A673 (cell line): Measurements from ENCODE around the gene EPB41. TPM values are rescaled to one million over a fixed set of nuclear protein-coding genes. Genes with fewer than 3 reads are reported as not detected.
A peak's percentile ranks its signal among the peaks of the same experiment; 100 is the strongest.

ENCODE experiments used
- BruUV-seq: library from RNA; stranded (reverse); fragments of 400-500 nt; replicated peaks from 2 replicates; lab custom pipeline; 2021; lab: Mats Ljungman, UMichigan
- CTCF ChIA-PET: fragments of 300-600 bp; sonication (Branson Sonifier 250); formaldehyde crosslinking; loops from one replicate; lab custom pipeline; 2022; ENCODE audit warnings: antibody characterized with exemption; lab: Charles Lee
- POLR2A ChIA-PET: fragments of 300-600 bp; sonication (Branson Sonifier 250); formaldehyde crosslinking; loops from one replicate; lab custom pipeline; 2022; ENCODE audit warnings: antibody characterized with exemption; ENCODE audit not compliant: low non-redundant PET; lab: Charles Lee
- DNase-seq: peaks from one replicate; pipeline ENCODE4 v3.0.0-alpha.2; 2015; ENCODE audit warnings: low spot score
- H3K27ac ChIP-seq: fragments of 200-600 bp; sonication (generic); 2 replicates; pipeline ENCODE4 v1.5.1; 2016; ENCODE audit warnings: mixed run types, low read depth, mild to moderate bottlenecking, mixed read lengths, antibody characterized with exemption, low read length; ENCODE audit not compliant: poor library complexity, severe bottlenecking
- H3K27me3 ChIP-seq: fragments of 200-600 bp; sonication (generic); replicated peaks from 2 replicates; pipeline ENCODE4 v1.6.1; 2017; ENCODE audit warnings: mixed run types, low read depth, mild to moderate bottlenecking, mixed read lengths, antibody characterized with exemption, low read length; ENCODE audit not compliant: insufficient read depth, poor library complexity
- H3K36me3 ChIP-seq: fragments of 200-600 bp; sonication (generic); 2 replicates; pipeline ENCODE4 v1.6.1; 2016; ENCODE audit warnings: mixed run types, mild to moderate bottlenecking, mixed read lengths, antibody characterized with exemption, low read length; ENCODE audit not compliant: insufficient read depth, poor library complexity, severe bottlenecking
- H3K4me1 ChIP-seq: fragments of 200-600 bp; sonication (generic); 2 replicates; pipeline ENCODE4 v1.6.1; 2017; ENCODE audit warnings: mixed run types, mild to moderate bottlenecking, mixed read lengths, antibody characterized with exemption, low read length; ENCODE audit not compliant: insufficient read depth, poor library complexity, severe bottlenecking
- H3K4me3 ChIP-seq: fragments of 200-600 bp; sonication (generic); 2 replicates; pipeline ENCODE4 v1.5.1; 2016; ENCODE audit warnings: low read depth, mixed run types, mild to moderate bottlenecking, mixed read lengths, low read length; ENCODE audit not compliant: poor library complexity, severe bottlenecking
- H3K9me3 ChIP-seq: fragments of 200-600 bp; sonication (generic); 2 replicates; pipeline ENCODE4 v1.6.1; 2016; ENCODE audit warnings: mixed run types, low read depth, mild to moderate bottlenecking, mixed read lengths, antibody characterized with exemption, low read length; ENCODE audit not compliant: poor library complexity, severe bottlenecking
- EZH2 ChIP-seq: fragments of 200-600 bp; sonication (generic); IDR thresholded peaks from 2 replicates; pipeline ENCODE4 v1.6.1; 2017; ENCODE audit warnings: borderline replicate concordance, low read depth, mild to moderate bottlenecking, mixed read lengths, antibody characterized with exemption, low read length; ENCODE audit not compliant: poor library complexity, severe bottlenecking
- intact Hi-C: fragments of 100-400 bp; cut with micrococcal nuclease; formaldehyde crosslinking; loops from one replicate; pipeline ENCODE4 v1.10.0; 2022; ENCODE audit not compliant: unreplicated experiment
- total RNA-seq: library from RNA; stranded (reverse); gene quantifications from 2 replicates; pipeline ENCODE4 v1.2.3, GENCODE V29; 2021
- TF ChIP-seq, protein P1 (sequence below): fragments of 300-800, 200-600 bp; sonication (generic); conservative IDR thresholded peaks from 2 replicates; pipeline ENCODE4 v1.5.1; 2017; ENCODE audit warnings: low read depth, mild to moderate bottlenecking, antibody characterized with exemption, low read length, moderate library complexity, mixed read lengths

Gene EPB41
- total RNA-seq, 1 experiment from 2014 or later: 337 TPM

DNA sequence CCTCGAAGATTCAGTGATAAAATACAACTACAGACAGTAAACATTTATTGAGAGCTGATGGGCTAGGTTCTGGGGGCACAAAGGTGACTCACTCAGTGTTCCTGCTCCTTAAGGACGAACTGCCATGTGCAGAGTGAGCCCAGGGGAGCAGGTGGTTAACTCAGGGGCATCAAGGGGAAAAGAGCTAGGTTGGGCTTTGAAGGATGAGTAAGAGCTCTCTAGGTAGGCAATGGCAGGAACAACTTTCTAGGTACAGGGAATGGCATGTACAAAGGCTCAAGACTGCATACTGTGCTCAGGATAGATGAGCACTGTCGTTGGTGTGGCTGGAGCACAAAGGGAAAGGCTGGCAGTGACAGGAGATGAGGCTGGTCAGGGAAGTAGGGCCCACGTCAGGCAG lies 16.6 kb upstream of the EPB41 start:
- no peak for DNase-seq
- Histone ChIP-seq H3K4me3 (peak overlapping the region; percentile 7), H3K9me3 (no peaks in the 10 kb centered on the region), H3K27ac (peak overlapping the region; percentile 75), H3K36me3 (peaks cover 23% of the 10 kb centered on the region), H3K4me1 (peaks cover 62% of the 10 kb centered on the region), H3K27me3 (no peaks in the 10 kb centered on the region)
- ChIA-PET CTCF (interaction anchor here (1.3 kb wide), 1 partner anchor 17 kb away, joined by 3 read pairs; the partner anchor contains the start of gene EPB41), POLR2A (no interaction called here)
- TF ChIP-seq, protein P1, sequence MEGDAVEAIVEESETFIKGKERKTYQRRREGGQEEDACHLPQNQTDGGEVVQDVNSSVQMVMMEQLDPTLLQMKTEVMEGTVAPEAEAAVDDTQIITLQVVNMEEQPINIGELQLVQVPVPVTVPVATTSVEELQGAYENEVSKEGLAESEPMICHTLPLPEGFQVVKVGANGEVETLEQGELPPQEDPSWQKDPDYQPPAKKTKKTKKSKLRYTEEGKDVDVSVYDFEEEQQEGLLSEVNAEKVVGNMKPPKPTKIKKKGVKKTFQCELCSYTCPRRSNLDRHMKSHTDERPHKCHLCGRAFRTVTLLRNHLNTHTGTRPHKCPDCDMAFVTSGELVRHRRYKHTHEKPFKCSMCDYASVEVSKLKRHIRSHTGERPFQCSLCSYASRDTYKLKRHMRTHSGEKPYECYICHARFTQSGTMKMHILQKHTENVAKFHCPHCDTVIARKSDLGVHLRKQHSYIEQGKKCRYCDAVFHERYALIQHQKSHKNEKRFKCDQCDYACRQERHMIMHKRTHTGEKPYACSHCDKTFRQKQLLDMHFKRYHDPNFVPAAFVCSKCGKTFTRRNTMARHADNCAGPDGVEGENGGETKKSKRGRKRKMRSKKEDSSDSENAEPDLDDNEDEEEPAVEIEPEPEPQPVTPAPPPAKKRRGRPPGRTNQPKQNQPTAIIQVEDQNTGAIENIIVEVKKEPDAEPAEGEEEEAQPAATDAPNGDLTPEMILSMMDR: no peak
- no peak for TF ChIP-seq EZH2
- TSS peak; percentile 89 for BruUV-seq
- intact Hi-C loops: loop anchor here (5.0 kb wide), 1 partner anchor 225 kb away; the partner anchor contains the start of gene TMEM200B

DNA sequence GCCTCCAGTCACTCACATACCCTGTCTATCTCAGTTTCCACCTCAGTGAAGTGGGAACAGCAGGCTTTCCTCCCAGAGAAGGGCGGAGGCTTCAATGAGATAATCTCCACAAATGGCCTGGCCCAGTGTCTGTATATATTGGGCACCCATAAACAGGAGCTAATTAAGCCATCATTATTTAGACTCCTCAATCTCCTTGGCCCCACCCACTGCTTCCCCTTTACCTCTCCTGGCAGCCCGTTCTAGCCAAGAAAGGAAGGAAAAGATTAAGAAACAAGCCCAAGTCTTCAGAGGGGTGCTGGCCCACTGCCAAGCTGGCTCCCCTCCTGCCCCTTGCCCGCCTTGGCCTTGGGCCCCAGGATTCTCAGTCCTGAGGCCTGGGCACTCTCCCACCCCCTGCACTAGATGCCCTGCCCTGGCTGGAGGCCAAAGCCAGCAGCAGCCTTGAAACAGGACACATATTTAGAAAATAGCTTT lies 15.9 kb upstream of the EPB41 start:
- TF ChIP-seq, protein P1: no peak
- TF ChIP-seq EZH2: no peak
- Histone ChIP-seq H3K4me3 (peak overlapping the region; percentile 7), H3K27me3 (no peaks in the 10 kb centered on the region), H3K4me1 (peaks cover 59% of the 10 kb centered on the region), H3K27ac (peak overlapping the region; percentile 75), H3K36me3 (peaks cover 23% of the 10 kb centered on the region), H3K9me3 (no peaks in the 10 kb centered on the region)
- ChIA-PET POLR2A (interaction anchor here (0.6 to 0.7 kb wide), 2 partner anchors 19 to 1860 kb away, joined by 3 to 4 read pairs; no protein-coding TSS in a partner anchor), CTCF (interaction anchor here (1.3 kb wide), 1 partner anchor 16 kb away, joined by 3 read pairs; the partner anchor contains the start of gene EPB41)
- peak; percentile 87 for DNase-seq
- no TSS peak for BruUV-seq
- intact Hi-C loops: loop anchor here (5.0 kb wide), 1 partner anchor 224 kb away; the partner anchor contains the start of gene TMEM200B

DNA sequence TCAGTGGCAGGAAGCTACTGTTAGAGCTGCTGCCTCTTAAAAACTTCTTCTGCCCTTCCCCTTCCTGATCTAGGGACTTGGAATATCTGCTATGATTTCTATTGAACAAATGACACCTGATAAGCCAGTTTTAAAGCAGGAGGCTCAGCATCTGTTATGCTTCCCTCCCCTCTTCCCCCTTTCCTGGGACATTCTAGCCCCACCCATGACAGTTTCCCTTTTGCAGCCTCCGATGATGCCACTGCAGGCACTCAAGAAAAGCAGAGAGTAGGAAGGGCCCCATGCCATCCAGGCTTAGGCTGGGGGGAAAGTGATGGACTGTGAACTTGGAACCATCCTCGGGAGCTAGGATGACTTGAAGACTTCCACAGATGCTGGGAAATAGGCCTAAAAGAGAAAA lies 15.1 kb upstream of the EPB41 start:
- H3K9me3 ChIP-seq: no peaks in the 10 kb centered on the region
- no peaks in the 10 kb centered on the region for H3K27me3 ChIP-seq
- ChIA-PET CTCF (interaction anchor here (0.5 kb wide), 1 partner anchor 132 kb away, joined by 4 read pairs; no protein-coding TSS in a partner anchor), POLR2A (interaction anchor here (0.7 kb wide), 1 partner anchor 19 kb away, joined by 4 read pairs; no protein-coding TSS in a partner anchor)
- H3K27ac ChIP-seq: peak overlapping the region; percentile 75
- peak; percentile 48 for DNase-seq
- intact Hi-C loops: loop anchor here (5.0 kb wide), 1 partner anchor 223 kb away; the partner anchor contains the start of gene TMEM200B
- peaks cover 22% of the 10 kb centered on the region for H3K36me3 ChIP-seq
- no peak overlapping the region for H3K4me3 ChIP-seq
- H3K4me1 ChIP-seq: peaks cover 51% of the 10 kb centered on the region
- TF ChIP-seq, protein P1: no peak
- TF ChIP-seq EZH2: no peak
- BruUV-seq: no TSS peak
